Lower leg skin (tissue), 3 donors: Measurements from ENCODE around the gene TOGARAM2.

ENCODE experiments used
- POLR2A ChIP-seq, 2 donors: fragments of 450-650 bp; IDR thresholded peaks; one replicate each; pipeline ENCODE4 v1.6.1; 2016 to 2017; ENCODE audit warnings: antibody characterized with exemption in 2 of 2, mild to moderate bottlenecking in 1 of 2, moderate library complexity in 1 of 2
- TF ChIP-seq, protein P1 (sequence below), 3 donors: fragments of 450-650 bp; IDR thresholded peaks; one replicate each; pipeline ENCODE4 v1.5.1; 2016; ENCODE audit warnings: antibody characterized with exemption in 3 of 3, mild to moderate bottlenecking in 3 of 3, moderate library complexity in 2 of 3

DNA sequence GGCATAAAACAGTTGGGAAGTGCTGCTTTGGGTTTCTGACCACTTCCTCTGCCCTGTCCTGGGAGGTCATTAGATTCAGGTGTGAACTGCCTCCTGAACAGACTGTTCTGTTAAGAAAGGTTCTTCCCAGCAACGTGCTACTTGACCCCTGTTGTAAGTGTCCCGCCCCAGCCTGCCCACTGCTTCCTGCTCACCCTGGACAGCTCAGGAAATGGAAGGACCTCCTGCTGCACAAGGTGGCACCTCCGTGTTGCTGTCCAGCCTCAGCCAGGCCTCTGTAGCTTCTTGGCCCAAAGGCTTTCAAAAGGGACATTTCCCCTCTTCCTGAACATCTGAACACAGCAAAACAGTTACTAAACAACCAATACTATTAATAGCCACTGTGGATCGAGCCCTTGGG is 5.3 kb downstream of the TOGARAM2 start:
- TF ChIP-seq, protein P1, sequence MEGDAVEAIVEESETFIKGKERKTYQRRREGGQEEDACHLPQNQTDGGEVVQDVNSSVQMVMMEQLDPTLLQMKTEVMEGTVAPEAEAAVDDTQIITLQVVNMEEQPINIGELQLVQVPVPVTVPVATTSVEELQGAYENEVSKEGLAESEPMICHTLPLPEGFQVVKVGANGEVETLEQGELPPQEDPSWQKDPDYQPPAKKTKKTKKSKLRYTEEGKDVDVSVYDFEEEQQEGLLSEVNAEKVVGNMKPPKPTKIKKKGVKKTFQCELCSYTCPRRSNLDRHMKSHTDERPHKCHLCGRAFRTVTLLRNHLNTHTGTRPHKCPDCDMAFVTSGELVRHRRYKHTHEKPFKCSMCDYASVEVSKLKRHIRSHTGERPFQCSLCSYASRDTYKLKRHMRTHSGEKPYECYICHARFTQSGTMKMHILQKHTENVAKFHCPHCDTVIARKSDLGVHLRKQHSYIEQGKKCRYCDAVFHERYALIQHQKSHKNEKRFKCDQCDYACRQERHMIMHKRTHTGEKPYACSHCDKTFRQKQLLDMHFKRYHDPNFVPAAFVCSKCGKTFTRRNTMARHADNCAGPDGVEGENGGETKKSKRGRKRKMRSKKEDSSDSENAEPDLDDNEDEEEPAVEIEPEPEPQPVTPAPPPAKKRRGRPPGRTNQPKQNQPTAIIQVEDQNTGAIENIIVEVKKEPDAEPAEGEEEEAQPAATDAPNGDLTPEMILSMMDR (IDR thresholded peaks at IDR 0.05), result no peak
- no peak for TF ChIP-seq POLR2A (IDR thresholded peaks at IDR 0.05)
